ENCODE measurements around the gene VCAN.
"Not testable (repeated sequence)": the region's sequence is repeated elsewhere in the genome, so short reads cannot be mapped to it uniquely, and the experiment has no call there.

The VCAN gene

GRCh38 chr5:83471405-83472212, at the start of gene VCAN:
VCAN (plus strand) TSS chr5:83471744; CDS start chr5:83483519, 11,775 bp downstream.
- no peak for DNase-seq (ENCODE audit: low spot score)

GRCh38 chr5:83422284-83422683, 49.3 kb upstream of the VCAN start:
- DNase-seq (ENCODE audit: low spot score): no peak

- DNase-seq (ENCODE audit: low spot score): no peak
These were observed 44.7 kb upstream of the VCAN start for GRCh38 chr5:83426855-83427254.

- no peak for DNase-seq (ENCODE audit: low spot score)
These were observed 43.4 kb upstream of the VCAN start for GRCh38 chr5:83428126-83428525.

- DNase-seq (ENCODE audit: low spot score): no peak
These were observed 42.7 kb upstream of the VCAN start for GRCh38 chr5:83428890-83429289.

GRCh38 chr5:83430130-83431010, 41.2 kb upstream of the VCAN start:
- peak; percentile 32 for DNase-seq (ENCODE audit: low spot score)

GRCh38 chr5:83433891-83434290, 37.7 kb upstream of the VCAN start:
- no peak for DNase-seq (ENCODE audit: low spot score)

- no peak for DNase-seq (ENCODE audit: low spot score)
These were observed 36.6 kb upstream of the VCAN start for GRCh38 chr5:83434946-83435345.

- no peak for DNase-seq (ENCODE audit: low spot score)
These were observed 35.3 kb upstream of the VCAN start for GRCh38 chr5:83436276-83436675.

GRCh38 chr5:83437697-83438096, 33.8 kb upstream of the VCAN start:
- not testable (repeated sequence) for DNase-seq (ENCODE audit: low spot score)

GRCh38 chr5:83440826-83441225, 30.7 kb upstream of the VCAN start:
- no peak for DNase-seq (ENCODE audit: low spot score)

GRCh38 chr5:83441747-83442146, 29.8 kb upstream of the VCAN start:
- no peak for DNase-seq (ENCODE audit: low spot score)

GRCh38 chr5:83443534-83443933, 28.0 kb upstream of the VCAN start:
- DNase-seq (ENCODE audit: low spot score): no peak

- no peak for DNase-seq (ENCODE audit: low spot score)
These were observed 27.1 kb upstream of the VCAN start for GRCh38 chr5:83444445-83444844.

- DNase-seq (ENCODE audit: low spot score): no peak
These were observed 25.1 kb upstream of the VCAN start for GRCh38 chr5:83446253-83446947.

GRCh38 chr5:83447533-83447932, 24.0 kb upstream of the VCAN start:
- DNase-seq (ENCODE audit: low spot score): no peak

- no peak for DNase-seq (ENCODE audit: low spot score)
These were observed 21.2 kb upstream of the VCAN start for GRCh38 chr5:83450183-83450966.

GRCh38 chr5:83450967-83451248, 20.6 kb upstream of the VCAN start:
- DNase-seq (ENCODE audit: low spot score): no peak

GRCh38 chr5:83451955-83452354, 19.6 kb upstream of the VCAN start:
- no peak for DNase-seq (ENCODE audit: low spot score)

GRCh38 chr5:83453937-83454336, 17.6 kb upstream of the VCAN start:
- no peak for DNase-seq (ENCODE audit: low spot score)

GRCh38 chr5:83464261-83464660, 7.3 kb upstream of the VCAN start:
- DNase-seq (ENCODE audit: low spot score): no peak

Measured in COLO829 (cell line).